H1 (cell line): Measurements from ENCODE around the gene DIO3. TPM values are rescaled to one million over a fixed set of nuclear protein-coding genes. Genes with fewer than 3 reads are reported as not detected.

Experiments
- CTCF ChIA-PET: fragments of 300-600 bp; sonication (Branson Sonifier 250); formaldehyde crosslinking; loops from one replicate; lab custom pipeline; 2021; ENCODE audit not compliant: partially characterized antibody; lab: Charles Lee
- POLR2A ChIA-PET: fragments of 300-600 bp; sonication (Branson Sonifier 250); formaldehyde crosslinking; loops from one replicate; lab custom pipeline; 2021; ENCODE audit warnings: inconsistent platforms; ENCODE audit not compliant: partially characterized antibody; lab: Charles Lee
- DNase-seq, 2 experiments: peaks; one replicate each; pipeline versions ENCODE4 v3.0.0 to v3.0.0-alpha.2; 2010 to 2022; ENCODE audit warnings: low spot score in 2 of 2, low read depth in 1 of 2, mixed read lengths in 1 of 2
- FAIRE-seq: peaks from 2 replicates; lab custom pipeline; 2011; peaks lifted over from hg19 to GRCh38; lab: Jason Lieb, UNC
- H2AFZ ChIP-seq: 2 replicates; pipeline ENCODE4 v1.8.1; 2012; ENCODE audit warnings: low read length, inconsistent platforms
- H2AK5ac ChIP-seq: 2 replicates; pipeline ENCODE4 v1.6.1; 2013; ENCODE audit warnings: low read depth, low read length
- H2BK120ac ChIP-seq: replicated peaks from 2 replicates; pipeline ENCODE3; 2013; ENCODE audit warnings: low read depth, low read length, inconsistent platforms
- H2BK12ac ChIP-seq: 2 replicates; pipeline ENCODE4 v1.6.1; 2013; ENCODE audit warnings: low read depth, low read length
- H2BK15ac ChIP-seq: 2 replicates; pipeline ENCODE4 v1.6.1; 2013; ENCODE audit warnings: low read length
- H2BK20ac ChIP-seq: 2 replicates; pipeline ENCODE4 v1.6.1; 2013; ENCODE audit warnings: low read length
- H2BK5ac ChIP-seq: 2 replicates; pipeline ENCODE4 v1.6.1; 2013; ENCODE audit warnings: low read depth, low read length
- H3K14ac ChIP-seq: 2 replicates; pipeline ENCODE4 v1.6.1; 2013; ENCODE audit warnings: inconsistent platforms; ENCODE audit not compliant: insufficient read length
- H3K18ac ChIP-seq: 2 replicates; pipeline ENCODE4 v1.6.1; 2013; ENCODE audit warnings: low read length; ENCODE audit errors: extremely low read depth
- H3K23ac ChIP-seq: 2 replicates; pipeline ENCODE4 v1.6.1; 2013; ENCODE audit warnings: inconsistent platforms; ENCODE audit not compliant: insufficient read length
- H3K23me2 ChIP-seq: 2 replicates; pipeline ENCODE4 v1.6.1; 2013; ENCODE audit warnings: low read depth, low read length
- H3K27ac ChIP-seq: 2 replicates; pipeline ENCODE4 v1.6.1; 2011; ENCODE audit warnings: low read depth, low read length, inconsistent platforms
- H3K27me3 ChIP-seq, 4 experiments: replicated peaks in 1 of 4; 1 replicate in 1 of 4; 2 replicates in 3 of 4; pipeline versions ENCODE4 v1.6.1 to v1.8.1; 2011 to 2013; ENCODE audit warnings: low read length in 3 of 4, mild to moderate bottlenecking in 3 of 4, inconsistent platforms in 2 of 4, mixed read lengths in 2 of 4, moderate library complexity in 1 of 4; ENCODE audit not compliant: control insufficient read depth in 3 of 4, insufficient read depth in 3 of 4; ENCODE audit errors: extremely low read depth in 1 of 4
- H3K36me3 ChIP-seq, 4 experiments: 2 replicates each; pipeline versions ENCODE4 v1.6.1 to v1.8.1; 2011 to 2013; ENCODE audit warnings: mild to moderate bottlenecking in 4 of 4, low read length in 3 of 4, moderate library complexity in 2 of 4, control low read depth in 1 of 4, inconsistent platforms in 1 of 4; ENCODE audit not compliant: insufficient read depth in 4 of 4, control insufficient read depth in 2 of 4
- H3K4ac ChIP-seq: replicated peaks from 2 replicates; pipeline ENCODE3; 2013; ENCODE audit warnings: low read length, low read depth, mixed read lengths, inconsistent platforms; ENCODE audit not compliant: insufficient read length
- H3K4me1 ChIP-seq, 4 experiments: replicated peaks in 1 of 4; 1 replicate in 1 of 4; 2 replicates in 3 of 4; pipeline versions ENCODE4 v1.6.1 to v1.8.1; 2011 to 2013; ENCODE audit warnings: low read length in 3 of 4, inconsistent platforms in 2 of 4, mixed read lengths in 1 of 4; ENCODE audit not compliant: insufficient read depth in 4 of 4, control insufficient read depth in 3 of 4
- H3K4me2 ChIP-seq, 2 experiments: 2 replicates each; pipeline versions ENCODE4 v1.6.1 to v1.8.1; 2011 to 2013; ENCODE audit warnings: low read depth in 2 of 2, low read length in 2 of 2, control low read depth in 1 of 2, inconsistent platforms in 1 of 2, mild to moderate bottlenecking in 1 of 2; ENCODE audit not compliant: insufficient read depth in 1 of 2
- H3K4me3 ChIP-seq, 4 experiments: fragments of 200-600, 300-600 bp in 1 of 4; sonication (generic), shearing (Covaris generic), sonication (Bioruptor Twin) in 1 of 4; 2 replicates each; pipeline versions ENCODE4 v1.5.1 to v1.8.1; 2011 to 2016; ENCODE audit warnings: low read length in 4 of 4, low read depth in 3 of 4, control low read depth in 2 of 4, inconsistent platforms in 2 of 4, mild to moderate bottlenecking in 2 of 4, mixed read lengths in 1 of 4, moderate library complexity in 1 of 4; ENCODE audit not compliant: insufficient read depth in 2 of 4; ENCODE audit errors: extremely low read depth in 1 of 4
- H3K56ac ChIP-seq: replicated peaks from 2 replicates; pipeline ENCODE3; 2013; ENCODE audit warnings: low read depth, mild to moderate bottlenecking, mixed read lengths, low read length, inconsistent platforms; ENCODE audit not compliant: insufficient read length
- H3K79me1 ChIP-seq: 2 replicates; pipeline ENCODE4 v1.6.1; 2013; ENCODE audit warnings: low read depth, low read length, control low read depth
- H3K79me2 ChIP-seq, 2 experiments: 2 replicates each; pipeline versions ENCODE4 v1.6.1 to v1.8.1; 2012 to 2013; ENCODE audit warnings: low read length in 2 of 2, mild to moderate bottlenecking in 2 of 2, inconsistent platforms in 1 of 2; ENCODE audit not compliant: insufficient read depth in 2 of 2, control insufficient read depth in 1 of 2
- H3K9ac ChIP-seq, 4 experiments: replicated peaks in 1 of 4; 1 replicate in 1 of 4; 2 replicates in 3 of 4; pipeline versions ENCODE4 v1.6.1 to v1.8.1; 2011 to 2013; ENCODE audit warnings: low read depth in 3 of 4, low read length in 3 of 4, control low read depth in 2 of 4, mild to moderate bottlenecking in 2 of 4, moderate library complexity in 2 of 4, inconsistent platforms in 1 of 4; ENCODE audit errors: extremely low read depth in 1 of 4
- H3K9me3 ChIP-seq, 2 experiments: 2 replicates each; pipeline versions ENCODE4 v1.6.1 to v1.8.1; 2012 to 2013; ENCODE audit warnings: mild to moderate bottlenecking in 2 of 2, moderate library complexity in 2 of 2, control low read depth in 1 of 2, inconsistent platforms in 1 of 2, low read depth in 1 of 2, low read length in 1 of 2, mixed read lengths in 1 of 2; ENCODE audit not compliant: insufficient read depth in 2 of 2
- H4K20me1 ChIP-seq, 2 experiments: replicated peaks in 1 of 2; 2 replicates each; pipeline versions ENCODE3 to v1.8.1; 2011 to 2013; ENCODE audit warnings: inconsistent platforms in 2 of 2, low read length in 2 of 2, mild to moderate bottlenecking in 1 of 2; ENCODE audit not compliant: insufficient read depth in 2 of 2, control insufficient read depth in 1 of 2
- H4K5ac ChIP-seq: 2 replicates; pipeline ENCODE4 v1.6.1; 2013; ENCODE audit warnings: low read length, low read depth, mixed read lengths, inconsistent platforms; ENCODE audit not compliant: insufficient read length
- H4K8ac ChIP-seq: 2 replicates; pipeline ENCODE4 v1.8.0; 2013; ENCODE audit warnings: mild to moderate bottlenecking, moderate library complexity, low read length, inconsistent platforms; ENCODE audit not compliant: insufficient read depth; ENCODE audit errors: extremely low read depth
- H4K91ac ChIP-seq: replicated peaks from 2 replicates; pipeline ENCODE3; 2013; ENCODE audit warnings: low read length, mixed read lengths, inconsistent platforms; ENCODE audit not compliant: insufficient read length
- GABPA ChIP-seq: IDR thresholded peaks from 2 replicates; pipeline ENCODE4 v1.6.1; 2011; ENCODE audit warnings: mild to moderate bottlenecking, low read length, moderate library complexity, borderline replicate concordance; ENCODE audit not compliant: insufficient read depth
- WGBS, 2 experiments: shearing (Covaris generic) in 1 of 2; methylation state at CpG; one replicate each; pipeline versions ENCODE4 v1.1.6 to v1.1.7; 2013 to 2015; ENCODE audit warnings: low lambda C conversion rate in 2 of 2, mixed read lengths in 2 of 2, inconsistent platforms in 1 of 2, low coverage in 1 of 2, missing lambda C conversion rate in 1 of 2; ENCODE audit not compliant: insufficient replicate concordance in 2 of 2, insufficient coverage in 1 of 2, insufficient read length in 1 of 2; ENCODE audit errors: extremely low coverage in 1 of 2, missing lambda C conversion rate in 1 of 2; 5-methylcytosine and 5-hydroxymethylcytosine counted together
- polyA plus RNA-seq, 7 experiments: library from polyadenylated mRNA; depleted of rRNA in 3 of 7; stranded (reverse) in 5 of 7; unstranded in 2 of 7; fragments of >200 nt in 5 of 7; fragments of 200-250 nt in 2 of 7; gene quantifications; 1 replicate in 5 of 7; 2 replicates in 1 of 7; 4 replicates in 1 of 7; pipeline versions ENCODE4 v1.2.1 to v1.2.3, GENCODE V29; 2011 to 2013; ENCODE audit warnings: missing spikeins in 2 of 7, mixed read lengths in 2 of 7
- total RNA-seq: library from RNA; stranded (reverse); fragmentation: NEBNext Ultra II Directional; extraction: Animal tissue kit (Norgen Biotek cat#: 25700); gene quantifications from 2 replicates; pipeline ENCODE4 v1.2.1, GENCODE V29; 2021
- TF ChIP-seq, protein P1 (sequence below): IDR thresholded peaks from 2 replicates; pipeline ENCODE4 v1.6.1; 2012; ENCODE audit warnings: inconsistent platforms

The DIO3 gene
- total and polyA plus RNA-seq, 2 of the 8 experiments (the other 6 are each of a cell fraction or from before 2014, with no cell fraction given): 0.17 to 0.19 TPM

DNA sequence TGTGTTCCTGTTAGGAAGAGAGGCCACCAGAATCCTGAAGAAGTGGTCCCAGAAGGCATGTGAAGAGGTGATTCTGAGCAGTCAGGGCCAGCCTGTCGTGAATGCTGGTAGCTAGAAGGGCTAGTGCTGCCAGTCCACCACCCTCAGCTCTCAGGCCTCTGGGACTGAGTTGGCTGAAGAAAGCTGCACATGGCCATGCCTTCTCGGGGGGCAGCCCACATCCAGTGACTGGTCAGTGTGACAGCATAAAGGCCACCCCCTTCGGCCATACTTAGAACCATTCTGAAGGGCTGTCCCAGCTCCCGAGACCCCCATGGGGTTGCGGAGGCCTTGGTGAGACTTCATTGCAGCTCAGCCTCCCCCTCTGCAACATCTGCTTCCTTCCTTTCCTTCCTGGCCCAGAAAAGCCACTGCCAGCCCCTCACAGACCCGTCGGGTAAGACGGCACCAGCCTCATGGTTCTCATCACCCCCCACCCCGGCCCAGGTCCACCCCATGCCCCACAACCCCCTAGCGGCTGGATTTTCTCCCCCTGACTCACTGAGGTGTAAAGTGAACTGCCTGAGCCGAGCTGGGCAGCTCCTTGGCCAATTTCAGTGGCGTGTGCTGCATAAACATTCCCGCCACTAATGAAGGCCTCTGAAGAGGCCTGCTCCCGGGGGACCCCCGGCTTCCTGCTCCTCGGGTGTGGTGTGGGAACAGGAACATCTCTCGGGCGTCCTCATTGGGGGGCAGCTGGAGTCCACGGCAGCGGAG lies 49.5 kb upstream of the DIO3 start:
- Histone ChIP-seq H4K5ac (no peak overlapping the region), H3K79me1 (no peaks in the 10 kb centered on the region), H4K20me1 (no peaks in the 10 kb centered on the region), H3K23me2 (no peaks in the 10 kb centered on the region), H3K27me3 (no peaks in the 10 kb centered on the region), H3K56ac (no peak overlapping the region), H2BK120ac (no peak overlapping the region), H3K36me3 (no peaks in the 10 kb centered on the region), H2AK5ac (no peak overlapping the region), H3K14ac (no peak overlapping the region), H4K8ac (no peak overlapping the region; the same call in 1 of the 2 replicates), H2BK5ac (no peak overlapping the region), H3K4me1 (no peaks in the 10 kb centered on the region), H3K4me2 (no peak overlapping the region), H2BK15ac (no peak overlapping the region), H3K18ac (no peak overlapping the region), H3K79me2 (no peaks in the 10 kb centered on the region), H3K4me3 (no peak overlapping the region), H3K23ac (no peak overlapping the region), H3K9me3 (peaks cover 7 to 17% of the 10 kb centered on the region in 2 experiments), H3K9ac (no peak overlapping the region), H2BK12ac (no peak overlapping the region), H2AFZ (no peak overlapping the region), H2BK20ac (no peak overlapping the region), H3K27ac (no peak overlapping the region), H3K4ac (no peak overlapping the region), H4K91ac (no peak overlapping the region)
- TF ChIP-seq, protein P1, sequence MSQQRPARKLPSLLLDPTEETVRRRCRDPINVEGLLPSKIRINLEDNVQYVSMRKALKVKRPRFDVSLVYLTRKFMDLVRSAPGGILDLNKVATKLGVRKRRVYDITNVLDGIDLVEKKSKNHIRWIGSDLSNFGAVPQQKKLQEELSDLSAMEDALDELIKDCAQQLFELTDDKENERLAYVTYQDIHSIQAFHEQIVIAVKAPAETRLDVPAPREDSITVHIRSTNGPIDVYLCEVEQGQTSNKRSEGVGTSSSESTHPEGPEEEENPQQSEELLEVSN: peak; percentile 23; the same call in 1 of the 2 replicates
- no peak for TF ChIP-seq GABPA
- no peak for FAIRE-seq
- ChIA-PET CTCF (interaction anchor here (0.9 to 1.7 kb wide), 3 partner anchors 10 to 1128 kb away, joined by 3 to 5 read pairs (median 4); no protein-coding TSS in a partner anchor), POLR2A (interaction anchor here (0.6 kb wide), 1 partner anchor 703 kb away, joined by 5 read pairs; no protein-coding TSS in a partner anchor)
- 91% methylated on average over 17 of the region's 20 CpGs; no CpG with 5 or more reads in 1 of the 2 experiments for WGBS, 2 experiments
- no peak for DNase-seq
